AG09319 (cell line): ENCODE measurements around the gene IQGAP2.

ENCODE experiments used
- DNase-seq: peaks from one replicate; pipeline ENCODE4 v3.0.0-alpha.2; 2010; ENCODE audit warnings: low read depth; ENCODE audit errors: extremely low read depth
- TF ChIP-seq, protein P1 (sequence below): IDR thresholded peaks from 2 replicates; pipeline ENCODE4 v1.5.1; 2011; ENCODE audit warnings: low read depth, mild to moderate bottlenecking, inconsistent platforms, low read length, moderate library complexity

The IQGAP2 gene

GRCh38 chr5:76690037-76690679 is 287.1 kb downstream of the IQGAP2 start:
- TF ChIP-seq, protein P1, sequence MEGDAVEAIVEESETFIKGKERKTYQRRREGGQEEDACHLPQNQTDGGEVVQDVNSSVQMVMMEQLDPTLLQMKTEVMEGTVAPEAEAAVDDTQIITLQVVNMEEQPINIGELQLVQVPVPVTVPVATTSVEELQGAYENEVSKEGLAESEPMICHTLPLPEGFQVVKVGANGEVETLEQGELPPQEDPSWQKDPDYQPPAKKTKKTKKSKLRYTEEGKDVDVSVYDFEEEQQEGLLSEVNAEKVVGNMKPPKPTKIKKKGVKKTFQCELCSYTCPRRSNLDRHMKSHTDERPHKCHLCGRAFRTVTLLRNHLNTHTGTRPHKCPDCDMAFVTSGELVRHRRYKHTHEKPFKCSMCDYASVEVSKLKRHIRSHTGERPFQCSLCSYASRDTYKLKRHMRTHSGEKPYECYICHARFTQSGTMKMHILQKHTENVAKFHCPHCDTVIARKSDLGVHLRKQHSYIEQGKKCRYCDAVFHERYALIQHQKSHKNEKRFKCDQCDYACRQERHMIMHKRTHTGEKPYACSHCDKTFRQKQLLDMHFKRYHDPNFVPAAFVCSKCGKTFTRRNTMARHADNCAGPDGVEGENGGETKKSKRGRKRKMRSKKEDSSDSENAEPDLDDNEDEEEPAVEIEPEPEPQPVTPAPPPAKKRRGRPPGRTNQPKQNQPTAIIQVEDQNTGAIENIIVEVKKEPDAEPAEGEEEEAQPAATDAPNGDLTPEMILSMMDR, result no peak
- no peak for DNase-seq

- TF ChIP-seq, protein P1, result no peak
- DNase-seq, result no peak
Measured at GRCh38 chr5:76690704-76691466, 287.8 kb downstream of the IQGAP2 start.

DNA sequence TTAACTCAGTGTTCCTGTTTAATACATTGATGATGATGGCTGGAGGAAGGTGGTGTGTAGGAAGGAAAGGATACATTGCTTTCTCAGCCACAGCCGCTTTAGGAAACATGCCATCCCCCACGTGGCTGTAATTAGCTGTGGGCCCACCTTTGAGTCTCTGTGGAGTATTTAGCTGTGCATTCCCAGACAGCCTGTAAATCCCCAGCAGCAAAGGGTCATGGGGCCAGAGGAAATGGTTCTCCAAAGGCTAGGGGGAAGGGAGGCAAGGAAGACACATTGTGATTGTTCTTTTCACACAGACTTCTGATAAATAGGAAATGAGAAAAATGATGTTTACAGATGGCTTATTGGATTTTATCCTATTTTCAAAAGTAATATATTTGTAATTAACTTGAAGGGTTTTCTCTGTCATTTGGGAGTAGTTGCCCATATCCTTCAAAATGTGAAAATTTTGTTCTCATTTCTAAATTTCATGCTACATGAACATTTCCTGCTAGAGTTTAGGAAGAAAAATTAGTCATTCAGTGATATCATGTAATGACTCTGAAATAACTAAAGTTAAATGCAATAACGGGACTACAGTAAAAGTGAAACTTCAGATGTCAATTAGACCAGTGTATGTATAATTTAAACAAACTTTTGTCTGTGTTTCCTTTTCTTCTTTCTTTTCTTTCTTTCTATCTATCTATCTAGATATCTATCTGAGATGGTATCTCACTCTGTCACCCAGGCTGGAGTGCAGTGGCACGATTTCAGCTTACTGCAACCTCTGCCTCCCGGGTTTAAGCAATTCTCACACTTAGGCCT is 288.6 kb downstream of the IQGAP2 start:
- TF ChIP-seq, protein P1, result no peak
- no peak for DNase-seq

DNA sequence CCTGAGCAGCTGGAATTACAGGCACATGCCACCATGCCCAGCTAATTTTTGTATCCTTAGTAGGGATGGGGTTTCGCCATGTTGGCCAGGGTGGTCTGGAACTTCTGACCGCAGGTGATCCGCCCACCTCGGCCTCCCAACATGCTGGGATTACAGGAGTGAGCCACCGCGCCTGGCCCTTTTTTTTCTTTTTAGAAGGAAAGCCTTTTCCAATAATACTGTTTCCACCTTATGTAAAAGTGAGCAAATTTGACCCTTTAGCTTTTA is 289.1 kb downstream of the IQGAP2 start:
- no peak for DNase-seq
- TF ChIP-seq, protein P1, result no peak

GRCh38 chr5:76692651-76693050 is 289.6 kb downstream of the IQGAP2 start:
- no peak for DNase-seq
- TF ChIP-seq, protein P1, result no peak

- TF ChIP-seq, protein P1, result no peak
- no peak for DNase-seq
Measured at GRCh38 chr5:76693141-76693540, 290.1 kb downstream of the IQGAP2 start.

GRCh38 chr5:76694317-76694716 is 291.2 kb downstream of the IQGAP2 start:
- DNase-seq, result no peak
- TF ChIP-seq, protein P1, result no peak
